EH (cell line): ENCODE results near the gene WIF1.

Experiments
- DNase-seq: peaks from one replicate; pipeline ENCODE4 v3.0.0-alpha.2; 2015; ENCODE audit warnings: low read depth

The WIF1 gene

DNA sequence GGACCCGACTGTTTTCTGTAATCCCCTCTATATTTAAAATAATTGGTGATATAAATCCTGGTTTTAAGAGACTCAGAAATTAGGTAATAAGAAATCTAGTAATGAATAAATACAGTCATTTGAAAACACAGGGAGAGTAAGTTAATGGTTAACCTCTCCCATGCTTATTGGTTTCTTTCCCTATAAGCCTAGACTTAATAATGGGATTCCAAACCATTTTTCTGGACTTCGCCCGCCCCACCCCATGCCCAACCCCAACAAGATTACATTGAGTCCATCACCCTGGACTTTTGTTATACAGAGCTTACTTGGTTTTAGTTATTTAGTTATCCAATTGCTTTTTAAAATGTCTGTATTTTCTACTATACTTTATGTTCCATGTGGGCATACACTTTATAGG, 98.7 kb downstream of the WIF1 start:
- no peak for DNase-seq

DNA sequence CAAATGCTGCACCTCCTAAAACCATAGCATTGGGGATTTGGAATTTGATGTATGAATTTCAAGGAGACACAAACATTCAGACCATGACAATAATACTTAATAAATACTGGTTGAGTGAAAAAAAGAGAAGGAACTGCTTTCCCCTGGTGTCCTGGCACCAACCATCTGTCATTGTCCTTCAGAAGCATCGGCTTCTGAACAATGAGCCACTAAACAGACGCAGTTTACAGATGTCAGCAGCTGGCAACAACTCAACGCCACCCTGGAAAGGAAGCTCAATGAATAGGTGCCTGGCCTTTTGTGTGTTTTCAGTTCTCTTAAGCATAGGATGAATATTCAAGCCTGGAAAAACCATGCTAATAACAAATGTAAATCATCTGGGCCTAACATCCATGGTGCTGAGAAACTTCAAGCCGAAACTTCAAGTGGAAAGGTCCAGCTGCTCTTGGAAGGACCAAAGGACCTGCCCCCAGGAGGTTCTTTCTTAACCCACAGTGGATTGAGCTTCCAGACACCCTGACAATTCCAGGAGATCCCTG, 101.3 kb downstream of the WIF1 start:
- no peak for DNase-seq

DNA sequence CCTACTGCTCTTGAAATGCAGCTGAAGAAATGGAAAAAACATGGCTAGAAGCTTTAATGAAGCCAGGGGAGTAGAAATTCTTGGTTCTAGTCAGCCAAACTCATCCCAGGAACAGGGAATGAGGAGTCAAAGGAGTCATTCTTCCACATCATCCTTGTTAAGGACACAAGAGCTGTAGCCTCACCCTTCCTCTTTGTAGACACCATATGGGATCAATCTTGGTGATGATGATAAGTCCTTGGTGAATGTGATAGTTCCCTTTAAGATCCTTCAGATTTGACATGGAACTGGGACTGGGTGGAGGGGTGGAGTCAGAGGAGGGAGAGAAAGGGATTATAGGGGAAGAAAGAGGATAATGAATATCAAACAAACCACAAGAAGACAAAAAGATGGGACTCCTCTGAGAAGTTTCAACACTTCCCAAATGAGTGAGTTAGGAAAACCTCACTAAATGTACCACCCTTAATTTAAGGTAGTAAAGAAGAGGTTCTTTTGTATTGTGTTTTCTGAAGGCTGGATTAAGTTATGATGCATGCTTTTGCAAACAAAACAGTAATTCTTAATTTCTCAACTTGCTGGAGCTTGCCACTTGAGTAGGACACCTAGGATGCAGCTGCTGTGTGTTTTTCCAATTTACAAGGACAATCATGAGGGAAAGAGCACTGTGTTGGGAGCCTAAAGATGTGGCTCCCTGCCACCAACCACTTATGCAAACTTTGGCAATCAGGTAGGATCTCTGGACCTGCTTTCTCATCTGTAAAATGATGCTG, 104.0 kb downstream of the WIF1 start:
- no peak for DNase-seq

DNA sequence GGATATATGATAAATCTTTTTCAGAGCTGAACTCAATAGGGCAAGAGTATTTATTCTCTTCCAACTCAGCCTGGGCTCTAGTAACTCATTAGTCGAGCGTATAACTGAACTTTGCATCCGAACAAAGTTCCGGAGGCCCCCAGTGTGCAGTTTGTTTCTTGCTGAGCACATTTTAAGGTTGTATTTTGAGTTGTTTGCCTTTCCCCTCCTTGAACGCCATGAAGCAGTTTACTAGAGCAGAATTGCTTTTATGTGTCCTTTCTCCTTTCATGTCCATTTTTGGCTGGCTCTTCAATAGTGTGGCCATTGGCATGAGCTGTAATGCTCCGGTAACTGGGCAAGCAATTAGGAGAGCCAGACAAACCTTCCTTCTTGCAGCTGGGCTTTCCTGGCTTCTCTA, 105.3 kb downstream of the WIF1 start:
- DNase-seq: no peak

DNA sequence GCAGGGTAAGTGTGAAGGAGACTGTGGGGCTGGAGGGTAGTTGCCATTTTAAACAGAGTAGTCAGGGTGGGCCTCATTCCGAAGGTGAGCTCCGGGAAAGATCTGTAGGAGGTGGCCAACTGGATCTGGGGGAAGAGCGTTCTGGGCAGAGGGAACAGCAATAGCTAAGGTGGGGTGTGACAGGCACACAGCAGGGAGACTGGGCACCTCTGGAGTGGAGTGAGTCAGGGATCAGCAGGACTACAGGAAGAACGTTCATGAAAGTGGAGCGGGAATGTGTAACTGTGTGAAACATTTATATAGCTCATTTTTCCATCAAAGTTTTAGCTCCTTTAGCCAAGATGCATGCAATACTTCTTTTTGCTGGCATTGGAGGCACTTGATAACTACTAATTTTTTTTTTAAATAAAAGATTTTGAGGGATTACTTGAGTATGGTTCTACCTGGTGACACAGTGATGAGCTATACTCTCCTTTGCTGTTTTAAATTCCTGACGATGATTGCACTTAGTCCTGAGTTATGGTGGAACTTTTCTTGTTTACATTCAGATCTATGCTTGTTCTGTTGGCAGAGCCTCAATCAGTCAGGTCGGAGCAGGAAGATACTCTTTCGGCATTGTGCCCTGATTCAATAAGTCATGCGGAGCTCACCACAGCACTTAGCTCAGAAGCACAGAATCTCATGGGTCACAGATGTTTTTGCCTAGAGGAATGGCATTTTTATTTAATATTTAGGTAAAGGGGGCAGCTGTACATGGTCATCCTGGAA, 106.4 kb downstream of the WIF1 start:
- DNase-seq: no peak

DNA sequence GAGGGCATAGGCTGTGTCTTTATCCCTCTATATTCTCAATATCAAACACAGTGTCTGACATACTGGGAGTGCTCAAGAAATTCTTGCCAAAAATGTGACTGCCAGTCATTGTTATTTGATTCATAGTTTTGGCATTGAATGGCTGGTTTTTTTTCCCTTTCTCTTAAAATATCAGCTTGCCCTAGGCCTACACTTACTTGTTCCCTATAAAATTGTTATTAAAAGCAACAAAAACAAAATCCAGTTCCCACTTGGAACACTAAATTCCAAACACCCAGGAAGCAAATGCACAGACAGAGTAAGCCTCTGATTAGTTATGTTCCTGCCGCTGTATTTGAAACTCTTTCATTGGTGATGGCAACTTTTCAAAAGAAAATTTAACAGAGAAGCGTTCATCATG, 110.7 kb downstream of the WIF1 start:
- no peak for DNase-seq

DNA sequence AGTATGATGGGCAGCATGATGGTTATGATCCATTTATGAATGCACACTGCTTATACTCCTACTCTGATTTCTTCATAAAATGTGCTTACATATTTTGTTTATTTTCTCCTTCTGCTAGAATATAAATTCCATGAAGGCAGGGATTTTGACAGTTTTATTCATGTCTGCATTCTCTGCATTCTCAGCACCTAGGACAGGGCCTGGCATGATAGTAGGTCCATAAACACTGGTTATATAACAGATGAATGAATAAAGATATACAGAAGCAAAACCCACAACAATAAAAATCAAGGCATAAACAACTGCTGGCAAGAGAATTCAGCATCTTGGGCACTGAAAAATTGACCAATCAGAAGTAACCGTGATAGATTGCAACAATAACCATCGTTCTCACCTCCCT, 115.4 kb downstream of the WIF1 start:
- no peak for DNase-seq

DNA sequence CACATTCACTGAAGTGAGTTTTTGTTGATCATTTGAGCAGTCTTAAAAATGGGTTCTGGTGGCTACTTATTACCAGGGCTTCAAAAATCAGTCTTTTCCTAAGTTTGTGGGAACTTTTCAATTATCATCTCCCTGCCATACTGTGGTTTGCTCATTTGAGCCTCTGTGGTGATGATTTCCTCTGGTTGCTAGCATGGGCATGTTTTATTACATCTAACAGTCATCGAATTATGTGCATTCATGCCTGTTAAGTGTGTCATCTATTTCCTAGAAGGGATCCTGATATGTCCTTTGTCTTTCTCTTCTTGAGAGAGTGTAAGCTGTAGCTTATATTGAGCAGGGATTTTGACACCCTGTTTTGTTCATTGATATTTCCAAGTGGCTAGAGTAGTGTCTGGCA, 116.8 kb downstream of the WIF1 start:
- DNase-seq: peak; percentile 3
